Stimulated activated CD8-positive, alpha-beta memory T cell treated with anti-CD3 and anti-CD28 coated beads, Interleukin-4, amount 100 ng/mL, for 48 hours (primary cell): Measurements from ENCODE around the gene CFHR2.

Experiments
- DNase-seq: peaks from one replicate; pipeline ENCODE4 v3.0.0-alpha.2; 2020

CFHR2 gene

DNA sequence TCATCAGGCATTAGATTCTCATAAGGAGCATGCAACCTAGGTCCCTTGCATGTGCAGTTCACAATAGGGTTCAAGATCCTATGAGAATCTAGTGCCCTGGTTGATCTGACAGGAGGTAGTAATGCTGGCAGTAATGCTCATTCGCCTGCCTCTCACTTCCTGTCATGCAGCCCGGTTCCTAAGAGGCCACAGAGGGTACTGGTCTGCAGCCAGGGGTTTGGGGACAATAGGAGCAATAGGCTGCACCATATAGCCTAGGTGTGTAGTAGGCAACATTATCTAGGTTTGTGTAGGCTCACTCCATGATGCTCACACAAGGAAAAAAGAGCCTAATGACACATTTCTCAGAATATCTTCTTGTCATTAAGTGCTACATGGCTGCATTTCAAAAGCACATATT, 59.6 kb downstream of the CFHR2 start:
- no peak for DNase-seq

- DNase-seq, result no peak
These were observed 65.3 kb downstream of the CFHR2 start for GRCh38 chr1:197008861-197009260.
